Measurements from ENCODE around the gene GALNT9.

The GALNT9 gene

GRCh38 chr12:132250707-132251106 lies 78.7 kb downstream of the GALNT9 start:
- no peak for DNase-seq (ENCODE audit: low read depth, low spot score)
- TF ChIP-seq CTCF (IDR thresholded peaks at IDR 0.05; ENCODE audit: insufficient read depth, low read length, missing control alignments): no peak

GRCh38 chr12:132249689-132250478 lies 79.5 kb downstream of the GALNT9 start:
- POLR2A ChIA-PET: interaction anchor here (0.8 kb wide), 1 partner anchor 10 kb away, joined by 3 read pairs; no protein-coding TSS in a partner anchor

More at GRCh38 chr12:132250707-132251106, 78.7 kb downstream of the GALNT9 start:
- POLR2A ChIA-PET: interaction anchor here (0.8 kb wide), 1 partner anchor 9 kb away, joined by 3 read pairs; no protein-coding TSS in a partner anchor
- no peak overlapping the region for H3K4me3 ChIP-seq (ENCODE audit: low read depth, low read length)
- CTCF ChIA-PET: no interaction called here

GRCh38 chr12:132248453-132249167 lies 80.8 kb downstream of the GALNT9 start:
- CTCF ChIA-PET: no interaction called here
- no peak for TF ChIP-seq CTCF (IDR thresholded peaks at IDR 0.05; ENCODE audit: insufficient read depth, low read length, missing control alignments)
- no peak overlapping the region for H3K4me3 ChIP-seq (ENCODE audit: low read depth, low read length)
- POLR2A ChIA-PET: no interaction called here
- DNase-seq (ENCODE audit: low read depth, low spot score): peak; percentile 31

More at GRCh38 chr12:132249689-132250478, 79.5 kb downstream of the GALNT9 start:
- CTCF ChIA-PET: no interaction called here
- H3K4me3 ChIP-seq (ENCODE audit: low read depth, low read length): no peak overlapping the region
- no peak for TF ChIP-seq CTCF (IDR thresholded peaks at IDR 0.05; ENCODE audit: insufficient read depth, low read length, missing control alignments)
- DNase-seq (ENCODE audit: low read depth, low spot score): no peak

GRCh38 chr12:132247718-132248452 lies 81.5 kb downstream of the GALNT9 start:
- DNase-seq (ENCODE audit: low read depth, low spot score): no peak
- no peak for TF ChIP-seq CTCF (IDR thresholded peaks at IDR 0.05; ENCODE audit: insufficient read depth, low read length, missing control alignments)
- no peak overlapping the region for H3K4me3 ChIP-seq (ENCODE audit: low read depth, low read length)
- ChIA-PET POLR2A (no interaction called here), CTCF (no interaction called here)

- TF ChIP-seq CTCF (IDR thresholded peaks at IDR 0.05; ENCODE audit: insufficient read depth, low read length, missing control alignments): no peak
Observed at GRCh38 chr12:132246997-132247717, 82.2 kb downstream of the GALNT9 start.

More at GRCh38 chr12:132246997-132247717, 82.2 kb downstream of the GALNT9 start:
- CTCF ChIA-PET: no interaction called here
- DNase-seq (ENCODE audit: low read depth, low spot score): no peak
- POLR2A ChIA-PET: no interaction called here
- no peak overlapping the region for H3K4me3 ChIP-seq (ENCODE audit: low read depth, low read length)

All from AG04449 (cell line).